Astrocyte (in vitro differentiated cells and primary cell): ENCODE results near the gene BCAS1. TPM values are rescaled to one million over a fixed set of nuclear protein-coding genes. Genes with fewer than 3 reads are reported as not detected.

Experiments
- DNase-seq: peaks from one replicate; pipeline ENCODE4 v3.0.0-alpha.2; 2010; ENCODE audit warnings: low read depth
- FAIRE-seq: peaks from 2 replicates; lab custom pipeline; 2011; peaks lifted over from hg19 to GRCh38; lab: Jason Lieb, UNC
- H2AFZ ChIP-seq: 2 replicates; pipeline ENCODE4 v1.6.0; 2012; ENCODE audit warnings: low read depth, low read length, inconsistent platforms
- H3K27ac ChIP-seq: 2 replicates; pipeline ENCODE4 v1.5.1; 2011; ENCODE audit warnings: low read depth, low read length, inconsistent platforms
- H3K27me3 ChIP-seq: 2 replicates; pipeline ENCODE4 v1.6.0; 2011; ENCODE audit warnings: low read length, inconsistent platforms; ENCODE audit not compliant: insufficient read depth
- H3K36me3 ChIP-seq: 2 replicates; pipeline ENCODE4 v1.5.1; 2011; ENCODE audit warnings: low read length, inconsistent platforms; ENCODE audit not compliant: insufficient read depth
- H3K4me1 ChIP-seq: 2 replicates; pipeline ENCODE4 v1.5.1; 2011; ENCODE audit warnings: low read length, inconsistent platforms; ENCODE audit not compliant: insufficient read depth
- H3K4me2 ChIP-seq: 2 replicates; pipeline ENCODE4 v1.6.0; 2012; ENCODE audit warnings: low read length, inconsistent platforms
- H3K4me3 ChIP-seq: 2 replicates; pipeline ENCODE4 v1.5.1; 2011; ENCODE audit warnings: low read depth, mild to moderate bottlenecking, low read length, inconsistent platforms; ENCODE audit not compliant: insufficient read depth
- H3K79me2 ChIP-seq: 2 replicates; pipeline ENCODE4 v1.6.0; 2012; ENCODE audit warnings: mild to moderate bottlenecking, low read length, inconsistent platforms; ENCODE audit not compliant: insufficient read depth
- H3K9ac ChIP-seq: 2 replicates; pipeline ENCODE4 v1.6.0; 2012; ENCODE audit warnings: mild to moderate bottlenecking, low read length, inconsistent platforms
- H3K9me3 ChIP-seq: 2 replicates; pipeline ENCODE4 v1.5.1; 2012; ENCODE audit warnings: low read depth, mild to moderate bottlenecking, low read length, inconsistent platforms; ENCODE audit not compliant: insufficient read depth
- H4K20me1 ChIP-seq: 2 replicates; pipeline ENCODE4 v1.6.0; 2012; ENCODE audit warnings: low read length, inconsistent platforms; ENCODE audit not compliant: insufficient read depth
- H3K27ac Mint-ChIP-seq: one replicate; pipeline ENCODE4 v1.8.0; 2021; ENCODE audit warnings: mild to moderate bottlenecking, mixed read lengths; ENCODE audit not compliant: unreplicated experiment
- H3K27me3 Mint-ChIP-seq: one replicate; pipeline ENCODE4 v1.8.0; 2021; ENCODE audit warnings: low read depth, mixed read lengths; ENCODE audit not compliant: unreplicated experiment
- H3K36me3 Mint-ChIP-seq: one replicate; pipeline ENCODE4 v1.8.0; 2021; ENCODE audit warnings: low read depth, mixed read lengths; ENCODE audit not compliant: unreplicated experiment
- H3K4me1 Mint-ChIP-seq: one replicate; pipeline ENCODE4 v1.8.0; 2021; ENCODE audit warnings: low read depth, mixed read lengths; ENCODE audit not compliant: unreplicated experiment
- H3K4me3 Mint-ChIP-seq: one replicate; pipeline ENCODE4 v1.8.0; 2021; ENCODE audit warnings: mild to moderate bottlenecking, moderate library complexity, mixed read lengths; ENCODE audit not compliant: unreplicated experiment
- H3K9me3 Mint-ChIP-seq: one replicate; pipeline ENCODE4 v1.8.0; 2021; ENCODE audit warnings: mild to moderate bottlenecking, mixed read lengths; ENCODE audit not compliant: unreplicated experiment
- CTCF ChIP-seq: IDR thresholded peaks from 2 replicates; pipeline ENCODE4 v1.5.1; 2011; ENCODE audit warnings: low read depth, mild to moderate bottlenecking, inconsistent platforms, low read length, moderate library complexity; ENCODE audit not compliant: insufficient read depth
- EZH2 ChIP-seq: IDR thresholded peaks from 2 replicates; pipeline ENCODE4 v1.6.1; 2012; ENCODE audit warnings: mild to moderate bottlenecking, low read length, inconsistent platforms; ENCODE audit not compliant: insufficient read depth
- total RNA-seq: library from RNA; stranded (reverse); gene quantifications from 2 replicates; pipeline ENCODE4 v1.2.1, GENCODE V29; 2021

The BCAS1 gene
- total RNA-seq, 1 donor from 2014 or later: not detected

GRCh38 chr20:53996584-53997486 is 73.6 kb downstream of the BCAS1 start:
- no peaks in the 10 kb centered on the region for H3K36me3 ChIP-seq
- no peak overlapping the region for H3K27ac ChIP-seq
- no peaks in the 10 kb centered on the region for H3K4me1 ChIP-seq
- no peaks in the 10 kb centered on the region for H3K36me3 Mint-ChIP-seq
- no peak overlapping the region for H3K4me3 ChIP-seq
- DNase-seq (no peak), FAIRE-seq (no peak)
- no peaks in the 10 kb centered on the region for H3K27me3 Mint-ChIP-seq
- no peak overlapping the region for H3K4me3 Mint-ChIP-seq
- H3K27ac Mint-ChIP-seq: no peak overlapping the region
- no peaks in the 10 kb centered on the region for H3K27me3 ChIP-seq
- no peak overlapping the region for H2AFZ ChIP-seq
- no peaks in the 10 kb centered on the region for H3K9me3 ChIP-seq
- TF ChIP-seq CTCF: no peak
- TF ChIP-seq EZH2: no peak
- H3K9ac ChIP-seq: no peak overlapping the region
- peaks cover 9% of the 10 kb centered on the region for H3K9me3 Mint-ChIP-seq
- H3K4me2 ChIP-seq: no peak overlapping the region
- no peaks in the 10 kb centered on the region for H3K79me2 ChIP-seq
- H4K20me1 ChIP-seq: no peaks in the 10 kb centered on the region
- H3K4me1 Mint-ChIP-seq: peaks cover 9% of the 10 kb centered on the region

- no peaks in the 10 kb centered on the region for H3K9me3 ChIP-seq
- no peaks in the 10 kb centered on the region for H3K79me2 ChIP-seq
- no peak overlapping the region for H2AFZ ChIP-seq
- peaks cover 6% of the 10 kb centered on the region for H3K9me3 Mint-ChIP-seq
- no peak for TF ChIP-seq EZH2
- no peak for TF ChIP-seq CTCF
- no peak for FAIRE-seq
- no peak overlapping the region for H3K4me3 ChIP-seq
- no peak overlapping the region for H3K4me3 Mint-ChIP-seq
- H3K36me3 ChIP-seq: no peaks in the 10 kb centered on the region
- H3K27ac Mint-ChIP-seq: no peak overlapping the region
- H3K27ac ChIP-seq: no peak overlapping the region
- no peaks in the 10 kb centered on the region for H3K27me3 ChIP-seq
- no peaks in the 10 kb centered on the region for H3K36me3 Mint-ChIP-seq
- H3K4me1 ChIP-seq: no peaks in the 10 kb centered on the region
- H3K4me2 ChIP-seq: no peak overlapping the region
- peaks cover 9% of the 10 kb centered on the region for H3K4me1 Mint-ChIP-seq
- H3K9ac ChIP-seq: no peak overlapping the region
- no peak for DNase-seq
- H4K20me1 ChIP-seq: no peaks in the 10 kb centered on the region
- no peaks in the 10 kb centered on the region for H3K27me3 Mint-ChIP-seq
These were observed 74.4 kb downstream of the BCAS1 start for GRCh38 chr20:53995949-53996348.

- H3K27ac Mint-ChIP-seq: no peak overlapping the region
- no peaks in the 10 kb centered on the region for H3K27me3 ChIP-seq
- DNase-seq (no peak), FAIRE-seq (no peak)
- no peaks in the 10 kb centered on the region for H3K36me3 Mint-ChIP-seq
- no peak overlapping the region for H2AFZ ChIP-seq
- H3K9me3 ChIP-seq: no peaks in the 10 kb centered on the region
- H3K27ac ChIP-seq: no peak overlapping the region
- no peak for TF ChIP-seq CTCF
- TF ChIP-seq EZH2: no peak
- H3K27me3 Mint-ChIP-seq: no peaks in the 10 kb centered on the region
- H4K20me1 ChIP-seq: no peaks in the 10 kb centered on the region
- H3K4me1 Mint-ChIP-seq: peaks cover 9% of the 10 kb centered on the region
- no peaks in the 10 kb centered on the region for H3K4me1 ChIP-seq
- no peaks in the 10 kb centered on the region for H3K36me3 ChIP-seq
- no peaks in the 10 kb centered on the region for H3K79me2 ChIP-seq
- no peak overlapping the region for H3K4me3 Mint-ChIP-seq
- H3K4me2 ChIP-seq: no peak overlapping the region
- H3K4me3 ChIP-seq: no peak overlapping the region
- no peaks in the 10 kb centered on the region for H3K9me3 Mint-ChIP-seq
- H3K9ac ChIP-seq: no peak overlapping the region
These were observed 76.3 kb downstream of the BCAS1 start for GRCh38 chr20:53994088-53994487.
